Measurements from ENCODE around the gene ABHD16B. TPM values are rescaled to one million over a fixed set of nuclear protein-coding genes. Genes with fewer than 3 reads are reported as not detected.

The ABHD16B gene
- polyA plus RNA-seq, 3 donors, result not detected

DNA sequence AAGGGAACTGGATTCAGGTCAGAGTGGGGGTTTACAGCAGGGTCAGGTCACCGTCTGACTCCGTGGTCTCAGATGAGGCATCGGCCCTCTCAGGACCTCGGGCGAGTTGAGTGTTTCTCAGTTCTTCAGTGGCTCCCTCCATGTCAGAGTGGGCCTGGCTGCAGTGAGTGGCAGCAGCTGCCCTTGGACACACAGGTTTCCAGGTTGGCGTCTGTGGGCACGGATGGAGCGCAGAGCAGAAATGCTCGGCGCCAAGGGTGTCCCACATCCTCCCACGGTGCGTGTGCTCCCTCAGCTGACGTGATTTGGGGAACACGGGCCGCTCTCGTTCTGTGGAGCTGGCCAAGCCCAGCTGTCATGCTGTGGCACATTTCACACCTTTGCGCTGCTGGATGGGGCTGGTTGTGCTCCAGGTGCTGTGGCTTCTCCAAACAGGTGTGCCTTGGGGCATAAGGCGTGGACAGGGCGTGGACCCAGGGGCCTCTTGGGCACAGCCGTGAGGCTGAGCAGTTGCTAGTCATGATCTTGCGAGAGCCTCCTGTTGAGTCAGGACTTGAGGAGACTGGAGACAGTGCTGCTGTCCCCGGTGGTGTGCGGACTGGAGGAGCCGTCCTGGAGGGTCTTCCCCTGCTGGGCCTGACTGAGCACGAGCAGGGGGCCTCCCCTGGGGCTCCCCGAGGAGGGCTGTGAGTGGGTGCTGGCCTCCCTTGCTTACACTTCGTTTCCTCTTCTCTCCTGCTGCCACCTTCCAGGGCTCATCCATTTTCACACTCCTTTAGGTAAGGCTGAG, 24.2 kb downstream of the ABHD16B start:
- DNase-seq (ENCODE audit: extremely low read depth in 1 of 11, low read depth in 9 of 11, low spot score in 4 of 11), result no peak

DNA sequence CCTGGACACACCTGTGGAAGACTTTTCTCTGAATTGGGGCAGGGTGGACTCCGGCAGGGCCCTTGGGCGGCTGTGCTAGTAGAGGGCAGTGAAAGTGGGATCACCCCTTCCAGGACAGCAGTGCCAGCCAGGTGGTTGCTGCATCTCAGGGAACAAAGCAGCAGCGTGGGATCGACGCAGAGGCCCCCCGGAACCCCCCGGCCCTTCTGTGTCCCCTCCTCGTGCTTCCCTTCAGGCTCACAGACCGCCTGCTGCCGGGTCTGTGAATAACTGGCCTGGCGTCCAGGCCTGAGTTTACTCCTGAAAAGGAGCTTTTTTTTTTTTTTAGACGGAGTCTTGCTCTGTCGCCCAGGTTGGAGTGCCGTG, 24.7 kb downstream of the ABHD16B start:
- no peak for DNase-seq (ENCODE audit: extremely low read depth in 1 of 11, low read depth in 9 of 11, low spot score in 4 of 11)

DNA sequence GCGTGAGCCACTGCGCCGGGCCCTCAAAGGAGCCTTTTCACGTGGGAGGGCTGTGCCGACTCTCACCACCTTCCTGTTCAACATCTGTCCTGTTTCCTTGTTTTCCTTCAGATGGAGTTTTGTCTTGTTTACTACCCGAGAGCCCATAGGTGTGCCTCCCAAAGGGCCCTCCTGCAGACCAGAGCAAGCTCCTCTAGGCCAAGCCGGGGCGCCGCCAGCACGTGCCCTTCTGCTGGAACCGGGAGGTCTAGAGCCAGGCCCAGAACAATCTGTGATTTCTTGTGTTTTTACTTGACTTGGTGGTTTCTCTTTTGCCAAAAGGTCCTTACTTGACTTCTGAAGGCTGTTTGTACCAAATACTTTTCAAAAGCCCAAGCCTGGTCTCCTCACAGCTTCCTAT, 25.6 kb downstream of the ABHD16B start:
- no peak for DNase-seq (ENCODE audit: extremely low read depth in 1 of 11, low read depth in 9 of 11, low spot score in 4 of 11)

DNA sequence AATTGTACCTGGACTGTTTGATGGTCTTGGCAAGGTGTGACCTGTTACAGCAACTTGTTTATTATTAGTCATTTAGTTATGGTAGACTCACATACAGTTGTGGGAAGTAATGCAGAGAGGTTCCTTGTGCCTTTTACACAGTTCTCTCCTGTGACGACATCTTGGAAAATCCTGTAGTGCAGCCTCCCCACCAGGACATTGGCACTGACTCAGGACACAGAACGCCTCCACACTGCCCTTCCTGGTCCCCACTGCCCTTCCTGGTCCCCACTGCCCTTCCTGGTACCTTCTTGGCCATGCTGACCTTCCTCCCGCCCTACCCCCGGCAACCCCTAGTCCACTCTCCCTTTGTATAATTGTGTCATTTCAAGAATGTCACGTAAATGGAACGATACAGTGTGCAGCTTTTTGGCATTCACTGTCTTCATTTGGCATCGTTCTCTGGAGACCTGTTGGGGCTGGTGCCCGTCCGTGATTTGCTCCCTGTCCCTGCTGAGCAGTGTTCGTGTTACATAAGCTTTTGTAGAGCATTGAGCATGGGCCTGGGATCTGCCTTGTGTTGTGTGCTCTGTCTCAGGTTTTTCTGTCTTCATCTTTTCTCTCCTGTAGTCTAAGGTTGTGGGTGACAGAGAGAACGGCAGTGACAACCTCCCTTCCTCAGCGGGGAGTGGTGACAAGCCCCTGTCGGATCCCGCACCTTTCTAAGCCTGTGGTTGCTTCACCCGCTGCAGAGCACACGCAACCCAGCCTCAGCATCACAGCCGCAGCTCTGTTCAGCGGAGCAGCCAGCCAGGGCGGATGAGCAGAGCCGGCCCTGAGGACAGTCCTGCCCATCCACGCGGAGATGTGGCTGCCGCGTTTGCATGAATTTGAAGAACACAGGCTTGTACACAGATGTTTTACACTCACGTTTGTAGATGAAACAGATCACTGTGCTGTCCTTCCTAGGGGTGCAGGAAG, 28.2 kb downstream of the ABHD16B start:
- no peak for DNase-seq (ENCODE audit: extremely low read depth in 1 of 11, low read depth in 9 of 11, low spot score in 4 of 11)

DNA sequence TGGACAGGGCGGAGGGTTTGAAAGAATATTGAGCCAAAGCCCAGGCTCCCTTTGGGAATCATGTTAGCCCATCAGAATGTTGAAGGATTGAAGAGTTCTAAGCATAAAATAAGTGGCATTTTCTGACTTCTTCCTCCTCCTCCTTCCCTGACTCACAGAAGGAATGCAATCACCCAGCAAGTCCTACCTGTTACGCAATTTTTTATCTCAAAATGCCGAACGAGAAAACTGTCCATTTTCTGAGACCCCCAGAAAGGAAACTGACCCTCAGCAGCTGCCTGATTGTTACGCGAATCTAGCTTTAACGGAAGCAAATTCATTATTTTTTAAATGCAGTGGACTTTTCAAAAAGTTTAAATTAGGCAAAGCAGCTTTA, 28.9 kb downstream of the ABHD16B start:
- DNase-seq (ENCODE audit: extremely low read depth in 1 of 11, low read depth in 9 of 11, low spot score in 4 of 11), result no peak

DNA sequence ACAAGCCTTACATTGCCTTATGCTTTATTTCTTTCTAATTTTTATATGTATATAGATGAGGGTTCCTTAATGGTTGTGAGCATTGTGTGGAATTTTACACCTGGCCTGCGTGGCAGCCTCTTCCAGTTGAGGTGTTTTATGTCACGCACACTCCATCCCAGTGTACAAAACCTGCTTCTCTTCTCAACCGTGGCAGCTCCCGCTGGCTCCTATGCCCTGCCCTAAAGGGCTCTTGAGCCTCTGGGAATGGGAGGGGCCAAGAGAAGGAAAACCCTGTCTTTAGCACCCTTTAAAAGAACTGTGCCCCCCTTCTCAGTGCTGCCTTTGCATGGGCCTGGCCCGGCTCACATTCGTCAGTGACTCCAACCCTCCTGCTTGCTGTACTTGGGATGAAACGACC, 29.3 kb downstream of the ABHD16B start:
- no peak for DNase-seq (ENCODE audit: extremely low read depth in 1 of 11, low read depth in 9 of 11, low spot score in 4 of 11)

DNA sequence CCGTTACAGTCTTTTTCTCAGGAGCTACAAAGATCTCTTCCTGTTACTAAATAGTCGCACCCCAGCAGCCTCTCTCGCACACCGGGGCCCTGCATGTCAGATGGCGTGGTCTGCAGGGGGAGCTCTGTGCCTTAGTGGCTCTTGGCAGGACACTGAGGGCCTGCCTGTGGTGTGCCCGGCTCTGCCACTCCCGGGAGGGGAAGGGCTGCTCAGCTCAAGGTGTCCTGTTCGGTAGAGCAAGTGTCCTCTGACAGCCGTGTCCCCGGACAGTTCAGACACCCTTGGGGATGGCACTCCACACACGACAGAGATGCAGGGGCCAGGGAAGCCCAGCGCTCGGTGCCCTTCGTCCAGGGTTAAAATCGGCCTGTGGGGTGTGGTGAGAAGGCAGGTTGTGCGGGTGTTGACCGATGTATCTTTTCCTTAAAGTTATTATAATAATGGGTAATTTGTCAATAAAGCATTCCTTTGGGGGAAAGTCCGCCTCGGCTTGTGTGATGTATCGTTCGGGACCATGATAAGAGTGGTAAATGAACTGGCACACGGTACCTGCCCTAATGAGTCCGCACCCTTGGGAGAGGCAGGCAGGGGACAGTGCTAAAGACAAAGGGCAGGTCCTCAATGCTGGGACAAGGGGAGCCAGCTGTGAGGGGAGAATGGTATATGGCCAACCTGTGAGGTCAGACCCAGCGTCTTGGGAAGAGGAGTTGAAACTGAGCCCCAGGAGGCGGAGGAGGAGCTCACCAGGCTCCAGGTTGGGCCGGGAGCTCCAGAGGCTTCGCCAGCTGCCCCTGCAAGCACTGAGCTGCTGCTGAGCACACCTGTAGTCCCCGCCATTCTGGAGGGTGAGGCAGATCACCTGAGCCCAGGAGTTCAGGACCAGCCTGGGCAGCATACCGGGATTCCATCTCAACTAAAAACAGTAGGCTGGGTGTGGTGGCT, 30.0 kb downstream of the ABHD16B start:
- DNase-seq (ENCODE audit: extremely low read depth in 1 of 11, low read depth in 9 of 11, low spot score in 4 of 11), result no peak

DNA sequence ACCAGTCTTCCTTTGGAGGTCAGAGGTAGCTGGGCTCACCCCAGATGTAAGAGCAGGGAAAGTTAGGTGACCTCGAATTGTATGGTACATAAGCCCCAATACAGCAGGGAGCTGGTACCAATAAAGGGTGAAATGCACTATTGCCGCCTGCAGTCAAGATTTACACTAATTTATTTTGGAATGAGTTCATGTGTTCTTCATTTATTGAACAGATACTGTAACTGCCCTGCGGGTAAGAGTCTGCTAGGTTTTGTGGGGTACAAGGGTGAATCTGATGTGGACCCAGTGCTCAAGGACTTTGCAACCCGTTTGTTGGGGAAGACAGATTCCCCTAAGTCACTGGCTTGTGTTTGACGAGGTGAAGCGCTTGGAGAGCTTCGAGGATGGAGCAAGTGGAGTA, 31.1 kb downstream of the ABHD16B start:
- DNase-seq (ENCODE audit: extremely low read depth in 1 of 11, low read depth in 9 of 11, low spot score in 4 of 11), result no peak

DNA sequence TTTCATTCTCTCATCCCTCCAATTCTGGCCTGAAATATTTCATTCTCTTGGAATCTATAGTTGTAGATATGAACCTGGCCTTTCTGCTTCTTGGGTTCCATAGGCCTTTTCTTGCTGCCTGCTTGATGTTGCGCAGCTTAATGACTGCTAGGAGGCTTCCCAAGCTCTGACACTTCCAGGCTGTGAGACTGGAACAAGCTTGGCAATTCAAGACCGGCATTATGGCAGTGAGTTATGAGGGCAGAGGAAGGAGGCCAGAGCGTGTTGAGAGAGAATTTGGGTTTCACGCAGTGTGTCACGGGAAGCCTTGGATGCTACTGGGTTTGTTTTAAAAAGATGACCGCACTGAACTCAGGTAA, 32.7 kb downstream of the ABHD16B start:
- no peak for DNase-seq (ENCODE audit: extremely low read depth in 1 of 11, low read depth in 9 of 11, low spot score in 4 of 11)

DNA sequence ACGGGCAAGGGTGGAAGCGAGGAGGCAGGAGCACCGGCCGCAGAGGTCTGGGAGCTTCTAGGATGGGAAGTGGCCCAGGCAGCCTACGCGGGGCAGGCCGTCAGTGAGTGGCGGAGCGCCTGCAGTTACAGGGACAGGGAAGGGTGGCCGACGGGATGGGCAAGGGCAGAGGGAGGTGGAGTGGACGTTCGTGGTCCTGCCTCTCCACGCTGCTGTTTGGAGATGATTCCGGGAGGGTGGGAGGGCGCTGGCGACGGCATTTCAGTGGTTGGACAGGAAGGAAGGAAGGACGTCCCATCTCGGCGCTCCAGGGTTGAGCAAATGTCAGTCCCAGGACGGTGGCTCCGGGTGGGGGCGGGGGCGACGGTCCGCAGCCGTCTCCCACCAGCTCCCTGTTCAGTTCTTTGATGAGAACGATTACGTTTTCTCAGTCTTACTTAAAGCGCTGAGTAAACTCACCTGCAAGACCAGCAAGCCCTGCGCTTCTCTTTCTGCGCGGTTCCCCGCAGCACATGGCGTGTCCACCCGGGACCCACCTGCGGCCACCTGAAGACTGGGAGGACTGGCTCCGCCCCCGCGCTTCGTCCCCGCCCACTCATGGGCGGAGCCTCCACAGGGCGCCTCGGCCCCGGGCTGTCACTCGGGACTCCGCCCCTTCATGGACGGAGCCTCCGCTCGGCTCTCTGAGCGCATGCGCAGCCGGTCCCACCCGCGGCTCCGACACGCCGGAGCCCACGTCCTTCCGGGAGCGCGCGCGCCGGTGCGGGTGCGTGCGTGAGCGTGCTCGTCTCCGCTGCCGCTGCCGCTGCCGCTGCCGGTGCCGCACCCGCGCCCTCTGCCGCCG, 33.3 kb downstream of the ABHD16B start, which contains the start of gene DNAJC5:
DNAJC5 (plus strand) TSS at position 769 of the 844 bp plus-strand sequence. CDS start 33,220 bp downstream, outside the sequence.
- DNase-seq (ENCODE audit: extremely low read depth in 1 of 11, low read depth in 9 of 11, low spot score in 4 of 11), result peak; percentile 80 to 92 (median 86)

DNA sequence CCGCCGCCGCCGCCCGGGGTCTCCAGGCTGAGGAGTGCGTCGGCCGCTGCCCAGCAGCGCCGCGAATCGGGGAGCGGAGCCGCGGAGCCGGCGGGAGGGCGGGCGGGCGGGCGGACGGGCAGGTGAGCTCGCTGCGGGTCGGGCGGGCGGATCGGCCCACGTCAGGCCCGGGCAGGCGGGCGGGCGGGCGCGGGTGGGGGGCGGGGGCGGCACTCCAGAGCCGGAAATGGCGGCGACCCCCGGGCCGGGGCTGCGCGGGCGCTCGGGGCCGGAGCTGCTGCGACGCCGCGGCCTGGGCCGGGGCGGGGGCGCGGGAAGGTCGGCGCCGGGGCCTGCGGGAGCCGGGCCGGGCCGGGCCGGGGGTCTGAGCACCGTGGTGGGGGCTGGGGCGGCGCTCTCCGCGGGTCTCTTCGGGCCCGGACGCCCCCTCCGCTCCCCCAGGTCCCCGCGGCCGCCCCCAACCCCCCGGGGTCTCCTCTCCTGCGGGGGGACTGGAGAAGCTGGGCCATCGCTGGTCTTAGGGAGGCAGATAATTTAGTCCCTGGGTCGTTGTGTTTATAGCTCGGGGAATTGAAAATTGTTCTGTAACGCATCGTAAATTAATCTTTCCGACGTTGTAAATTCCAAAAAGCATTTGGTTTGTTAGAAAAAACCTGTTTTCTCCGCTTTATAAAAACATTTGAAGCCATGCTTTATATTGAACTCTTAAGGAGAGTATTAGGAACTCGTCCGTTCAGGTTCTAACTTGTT, 34.1 kb downstream of the ABHD16B start:
- peak in 2 of 11 donors; percentile 7 to 21 for DNase-seq (ENCODE audit: extremely low read depth in 1 of 11, low read depth in 9 of 11, low spot score in 4 of 11)

DNA sequence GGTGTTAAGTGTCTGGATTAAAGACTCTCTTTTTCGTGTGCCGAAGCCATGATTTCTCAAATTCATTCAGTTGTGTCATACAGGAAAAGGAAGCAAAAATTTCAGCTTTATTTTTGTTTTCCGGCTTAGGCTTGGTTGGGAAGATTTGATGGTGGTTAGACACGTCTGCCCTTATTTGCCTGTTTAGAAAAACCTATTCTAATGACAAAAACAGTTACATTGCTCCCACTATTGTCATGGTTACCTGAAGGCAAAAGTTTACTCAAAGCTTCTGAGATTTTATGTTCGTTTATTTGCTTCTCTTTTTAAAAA, 34.6 kb downstream of the ABHD16B start:
- DNase-seq (ENCODE audit: extremely low read depth in 1 of 11, low read depth in 9 of 11, low spot score in 4 of 11), result no peak

DNA sequence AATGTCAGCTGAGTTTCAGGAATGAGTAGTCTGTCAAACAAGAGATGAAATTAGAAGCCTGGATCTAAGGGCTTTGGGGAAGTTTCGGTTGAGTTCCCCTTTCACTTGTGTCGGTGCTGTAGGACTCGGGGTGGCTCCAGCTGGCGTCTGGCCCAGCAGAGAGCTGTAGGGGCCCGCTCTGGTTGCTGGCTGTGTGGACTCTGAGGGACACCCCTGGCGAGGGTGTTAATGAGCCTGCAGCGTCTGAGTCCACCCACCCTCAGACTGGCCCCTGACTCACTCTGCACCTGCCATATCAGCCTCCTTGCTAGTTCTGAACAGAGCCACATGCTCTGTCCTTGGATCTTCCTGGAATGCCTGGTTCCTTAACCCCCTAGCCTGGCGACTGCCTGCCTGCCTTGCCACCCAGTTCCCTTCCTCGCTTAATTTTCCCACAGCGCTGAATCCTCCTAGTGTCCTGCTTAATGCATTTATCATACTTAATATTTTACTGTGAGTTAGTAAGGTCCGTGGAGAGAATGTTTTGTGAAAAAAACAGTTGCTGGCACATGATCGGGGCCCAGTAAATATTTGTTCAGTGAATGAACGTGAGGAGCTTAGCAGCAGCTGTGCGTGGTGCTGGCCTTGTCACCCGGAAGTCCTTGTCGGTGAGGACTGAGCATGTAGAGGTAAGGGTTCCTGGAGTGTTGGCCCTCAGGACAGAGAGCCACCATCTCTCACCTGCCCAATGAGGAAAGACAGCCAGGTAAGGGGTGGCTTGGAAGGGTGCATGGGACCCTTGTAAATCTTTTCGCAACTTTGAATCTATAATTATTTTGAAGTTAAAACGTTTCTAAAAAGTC, 35.2 kb downstream of the ABHD16B start:
- no peak for DNase-seq (ENCODE audit: extremely low read depth in 1 of 11, low read depth in 9 of 11, low spot score in 4 of 11)

DNA sequence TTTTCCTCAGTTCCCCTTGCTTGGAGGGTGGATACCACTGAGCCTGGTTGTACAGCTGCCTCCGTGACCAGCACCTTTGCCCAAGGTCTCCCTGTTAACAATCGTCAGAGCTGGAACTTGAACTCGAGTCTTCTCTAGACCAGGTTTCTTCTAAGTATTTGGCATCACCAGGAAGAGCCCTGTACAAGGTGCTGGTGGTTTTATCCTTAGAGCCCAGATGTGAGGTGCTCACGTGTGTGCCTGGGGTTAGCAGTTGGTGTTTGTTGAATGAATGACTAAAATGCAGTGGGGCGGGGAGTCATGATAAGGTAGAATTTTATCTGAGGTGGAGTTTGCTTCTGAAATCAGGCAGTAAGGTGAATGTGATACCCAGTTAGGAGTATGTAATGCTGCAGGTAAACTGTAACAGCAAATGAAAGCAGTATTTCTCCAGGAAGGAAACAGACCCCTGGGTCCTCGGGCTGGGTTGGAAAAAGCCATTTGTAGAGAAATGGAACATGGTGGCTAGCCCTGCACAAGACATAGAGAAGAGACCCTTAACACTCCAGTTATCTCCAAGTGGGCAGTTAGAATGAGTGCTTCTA, 36.8 kb downstream of the ABHD16B start:
- no peak for DNase-seq (ENCODE audit: extremely low read depth in 1 of 11, low read depth in 9 of 11, low spot score in 4 of 11)

DNA sequence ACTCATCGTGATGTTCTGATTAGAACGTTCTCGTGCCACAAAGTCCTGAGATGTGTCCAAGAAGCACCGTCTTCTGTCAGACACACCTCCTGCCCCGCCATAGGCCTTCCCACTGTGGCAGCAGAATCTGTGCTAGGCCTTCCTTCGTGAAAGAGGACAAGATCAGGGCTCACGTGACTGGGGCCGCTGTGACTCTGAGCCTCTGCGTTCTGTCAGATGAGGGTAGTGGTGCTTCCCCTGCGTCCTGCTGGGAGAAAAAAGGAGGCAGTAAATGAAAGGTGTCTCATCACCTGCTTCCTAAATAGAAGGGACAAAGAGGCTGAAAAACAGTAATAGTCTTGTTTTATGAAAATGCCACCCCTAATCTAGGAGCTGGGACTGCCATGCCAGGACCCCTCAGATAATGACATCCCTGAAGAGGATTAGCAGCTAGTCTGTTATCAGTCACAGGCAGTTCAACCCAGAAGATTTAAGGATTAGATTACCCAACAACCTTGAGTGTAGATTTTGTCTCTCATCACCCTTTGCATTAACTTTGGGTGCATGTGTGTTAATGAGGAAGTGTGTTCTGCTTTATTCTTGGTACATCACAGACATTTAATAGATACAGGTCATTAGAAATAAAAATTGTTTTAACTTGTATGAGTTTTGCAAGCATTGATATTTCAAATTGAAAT, 37.7 kb downstream of the ABHD16B start:
- no peak for DNase-seq (ENCODE audit: extremely low read depth in 1 of 11, low read depth in 9 of 11, low spot score in 4 of 11)

DNA sequence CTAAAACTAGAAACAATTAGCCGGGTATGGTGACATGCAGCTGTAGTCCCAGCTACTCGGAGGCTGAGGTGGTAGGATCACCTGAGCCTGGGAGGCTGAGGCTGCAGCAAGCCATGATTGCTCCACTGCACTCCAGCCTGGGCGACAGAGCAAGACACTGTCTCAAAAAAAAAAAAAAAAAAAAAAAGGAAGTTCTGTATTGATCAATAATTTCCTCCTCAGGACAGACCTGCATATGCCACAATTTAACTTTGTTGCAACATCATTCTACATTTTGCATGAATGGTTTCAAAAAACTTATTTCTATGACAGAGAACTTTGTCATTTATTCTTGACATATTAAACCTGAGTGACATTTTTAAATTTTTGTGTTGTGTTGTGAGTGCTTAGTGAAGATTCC, 39.1 kb downstream of the ABHD16B start:
- DNase-seq (ENCODE audit: extremely low read depth in 1 of 11, low read depth in 9 of 11, low spot score in 4 of 11), result no peak

Measured in renal cortex interstitium (tissue), 11 donors.